MM.1S (cell line): ENCODE data around the gene CCP110.

ENCODE experiments used
- DNase-seq: peaks from one replicate; pipeline ENCODE4 v3.0.0-alpha.2; 2015
- H2AFZ ChIP-seq: fragments of 300-600 bp; sonication (generic); 2 replicates; pipeline ENCODE4 v1.6.0; 2016; ENCODE audit warnings: antibody characterized with exemption, low read length
- H3F3A ChIP-seq: fragments of 300-600 bp; sonication (generic); 2 replicates; pipeline ENCODE4 v1.6.1; 2016; ENCODE audit warnings: mild to moderate bottlenecking, antibody characterized with exemption, low read length, moderate library complexity, mixed read lengths; ENCODE audit not compliant: insufficient read depth
- H3K27ac ChIP-seq: fragments of 300-600 bp; sonication (generic); 2 replicates; pipeline ENCODE4 v1.5.1; 2016; ENCODE audit warnings: mild to moderate bottlenecking, low read length
- H3K27me3 ChIP-seq: fragments of 300-600 bp; sonication (generic); replicated peaks from 2 replicates; pipeline ENCODE4 v1.6.0; 2016; ENCODE audit warnings: low read length; ENCODE audit not compliant: insufficient read depth
- H3K36me3 ChIP-seq: fragments of 300-600 bp; sonication (generic); replicated peaks from 2 replicates; pipeline ENCODE4 v1.6.1; 2016; ENCODE audit warnings: mild to moderate bottlenecking, low read length, mixed read lengths; ENCODE audit not compliant: insufficient read depth
- H3K4me1 ChIP-seq: fragments of 300-600 bp; sonication (generic); 2 replicates; pipeline ENCODE4 v1.6.1; 2016; ENCODE audit warnings: low read length, mixed read lengths
- H3K4me2 ChIP-seq: fragments of 300-600 bp; sonication (generic); 2 replicates; pipeline ENCODE4 v1.6.0; 2016; ENCODE audit warnings: low read depth, low read length
- H3K4me3 ChIP-seq: fragments of 300-600 bp; sonication (generic); 2 replicates; pipeline ENCODE4 v1.5.1; 2016; ENCODE audit warnings: low read length, mixed read lengths
- H3K79me2 ChIP-seq: fragments of 300-600 bp; sonication (generic); 2 replicates; pipeline ENCODE4 v1.6.1; 2016; ENCODE audit warnings: mixed run types, low read length, mixed read lengths
- H3K9ac ChIP-seq: fragments of 300-600 bp; sonication (generic); 2 replicates; pipeline ENCODE4 v1.6.1; 2016; ENCODE audit warnings: low read length, mixed read lengths
- H3K9me2 ChIP-seq: fragments of 300-600 bp; sonication (generic); replicated peaks from 2 replicates; pipeline ENCODE4 v1.6.1; 2016; ENCODE audit warnings: mild to moderate bottlenecking, low read length, mixed read lengths; ENCODE audit not compliant: insufficient read depth
- H3K9me3 ChIP-seq: fragments of 300-600 bp; sonication (generic); replicated peaks from 2 replicates; pipeline ENCODE4 v1.6.1; 2016; ENCODE audit warnings: mild to moderate bottlenecking, low read length, mixed read lengths; ENCODE audit not compliant: insufficient read depth
- H4K20me1 ChIP-seq: fragments of 300-600 bp; sonication (generic); 2 replicates; pipeline ENCODE4 v1.6.1; 2016; ENCODE audit warnings: mild to moderate bottlenecking, low read length, moderate library complexity, mixed read lengths; ENCODE audit not compliant: insufficient read depth
- EZH2 ChIP-seq: fragments of 300-600 bp; sonication (generic); optimal IDR thresholded peaks from 2 replicates; pipeline ENCODE3; 2017; ENCODE audit warnings: low read depth, mild to moderate bottlenecking, antibody characterized with exemption, low read length, mixed read lengths
- EZH2phosphoT487 ChIP-seq: fragments of 300-600 bp; sonication (generic); IDR thresholded peaks from 2 replicates; pipeline ENCODE4 v1.6.1; 2018; ENCODE audit warnings: antibody characterized with exemption, low read length
- TF ChIP-seq, protein P1 (sequence below): fragments of 300-600 bp; sonication (generic); IDR thresholded peaks from 2 replicates; pipeline ENCODE4 v1.5.1; 2016; ENCODE audit warnings: antibody characterized with exemption, low read length, mixed read lengths

CCP110 gene

GRCh38 chr16:19479302-19479721 is 44.4 kb upstream of the CCP110 start:
- Histone ChIP-seq H2AFZ (no peak overlapping the region), H3K4me1 (no peaks in the 10 kb centered on the region), H3K27ac (no peak overlapping the region), H3K36me3 (no peaks in the 10 kb centered on the region), H3K9me2 (no peaks in the 10 kb centered on the region), H4K20me1 (no peaks in the 10 kb centered on the region), H3K79me2 (no peaks in the 10 kb centered on the region), H3K9me3 (no peaks in the 10 kb centered on the region), H3F3A (no peaks in the 10 kb centered on the region), H3K9ac (no peak overlapping the region), H3K27me3 (no peaks in the 10 kb centered on the region), H3K4me3 (no peak overlapping the region), H3K4me2 (no peak overlapping the region)
- TF ChIP-seq EZH2: no peak
- TF ChIP-seq EZH2phosphoT487: no peak
- TF ChIP-seq, protein P1, sequence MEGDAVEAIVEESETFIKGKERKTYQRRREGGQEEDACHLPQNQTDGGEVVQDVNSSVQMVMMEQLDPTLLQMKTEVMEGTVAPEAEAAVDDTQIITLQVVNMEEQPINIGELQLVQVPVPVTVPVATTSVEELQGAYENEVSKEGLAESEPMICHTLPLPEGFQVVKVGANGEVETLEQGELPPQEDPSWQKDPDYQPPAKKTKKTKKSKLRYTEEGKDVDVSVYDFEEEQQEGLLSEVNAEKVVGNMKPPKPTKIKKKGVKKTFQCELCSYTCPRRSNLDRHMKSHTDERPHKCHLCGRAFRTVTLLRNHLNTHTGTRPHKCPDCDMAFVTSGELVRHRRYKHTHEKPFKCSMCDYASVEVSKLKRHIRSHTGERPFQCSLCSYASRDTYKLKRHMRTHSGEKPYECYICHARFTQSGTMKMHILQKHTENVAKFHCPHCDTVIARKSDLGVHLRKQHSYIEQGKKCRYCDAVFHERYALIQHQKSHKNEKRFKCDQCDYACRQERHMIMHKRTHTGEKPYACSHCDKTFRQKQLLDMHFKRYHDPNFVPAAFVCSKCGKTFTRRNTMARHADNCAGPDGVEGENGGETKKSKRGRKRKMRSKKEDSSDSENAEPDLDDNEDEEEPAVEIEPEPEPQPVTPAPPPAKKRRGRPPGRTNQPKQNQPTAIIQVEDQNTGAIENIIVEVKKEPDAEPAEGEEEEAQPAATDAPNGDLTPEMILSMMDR: no peak
- DNase-seq: no peak

GRCh38 chr16:19481296-19481695 is 42.4 kb upstream of the CCP110 start:
- Histone ChIP-seq H3K27ac (no peak overlapping the region), H3F3A (no peaks in the 10 kb centered on the region), H3K27me3 (no peaks in the 10 kb centered on the region), H3K9me3 (no peaks in the 10 kb centered on the region), H2AFZ (no peak overlapping the region), H3K4me3 (no peak overlapping the region), H4K20me1 (no peaks in the 10 kb centered on the region), H3K9ac (no peak overlapping the region), H3K79me2 (no peaks in the 10 kb centered on the region), H3K36me3 (no peaks in the 10 kb centered on the region), H3K4me1 (no peaks in the 10 kb centered on the region), H3K4me2 (no peak overlapping the region), H3K9me2 (no peaks in the 10 kb centered on the region)
- TF ChIP-seq EZH2phosphoT487: no peak
- TF ChIP-seq EZH2: no peak
- TF ChIP-seq, protein P1: no peak
- no peak for DNase-seq

DNA sequence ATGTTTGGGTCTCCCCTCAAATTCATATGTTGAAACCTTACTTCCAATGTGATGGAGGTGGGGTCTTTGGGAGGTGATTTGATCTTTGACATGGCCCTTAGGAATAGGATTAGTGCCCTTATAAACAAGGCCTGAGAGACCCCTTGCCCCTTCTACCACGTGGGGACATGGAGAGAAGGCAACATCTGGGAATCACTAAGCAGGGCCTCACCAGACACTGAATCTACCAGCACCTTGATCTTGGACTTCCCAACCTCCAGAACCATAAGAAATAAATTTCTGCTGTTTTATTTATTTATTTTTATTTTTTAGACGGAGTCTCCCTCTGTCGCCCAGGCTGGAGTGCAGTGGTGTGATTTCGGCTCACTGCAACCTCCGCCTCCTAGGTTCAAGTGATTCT is 42.0 kb upstream of the CCP110 start:
- H3K27me3 ChIP-seq: no peaks in the 10 kb centered on the region
- H3K79me2 ChIP-seq: no peaks in the 10 kb centered on the region
- no peak for DNase-seq
- H3K36me3 ChIP-seq: no peaks in the 10 kb centered on the region
- H3K4me3 ChIP-seq: no peak overlapping the region
- H3K4me2 ChIP-seq: no peak overlapping the region
- H3F3A ChIP-seq: no peaks in the 10 kb centered on the region
- no peak overlapping the region for H3K9ac ChIP-seq
- H3K9me3 ChIP-seq: no peaks in the 10 kb centered on the region
- H3K27ac ChIP-seq: no peak overlapping the region
- TF ChIP-seq EZH2phosphoT487: no peak
- TF ChIP-seq, protein P1: no peak
- no peak for TF ChIP-seq EZH2
- H3K4me1 ChIP-seq: no peaks in the 10 kb centered on the region
- H4K20me1 ChIP-seq: no peaks in the 10 kb centered on the region
- H3K9me2 ChIP-seq: no peaks in the 10 kb centered on the region
- no peak overlapping the region for H2AFZ ChIP-seq
